Activated naive CD8-positive, alpha-beta T cell treated with anti-CD3 and anti-CD28 coated beads, Interleukin-2, amount 10 ng/mL, durations not matched to agents 7 days and 5 days (primary cell): ENCODE data around the gene BNC2. TPM values are rescaled to one million over a fixed set of nuclear protein-coding genes. Genes with fewer than 3 reads are reported as not detected.

Experiments used
- ATAC-seq: fragments of 150-1000 bp; cut with Tn5 transposase; one replicate; pipeline ENCODE4 v1.10.0; 2021; ENCODE audit warnings: low read depth, moderate library complexity
- POLR2A ChIA-PET: fragments of 350-600 bp; sonication (Branson Sonifier 250); formaldehyde crosslinking; loops from one replicate; lab custom pipeline; 2021; ENCODE audit warnings: antibody characterized with exemption; lab: Charles Lee
- DNase-seq: peaks from one replicate; pipeline ENCODE4 v3.0.0; 2021
- H3K27ac Mint-ChIP-seq: one replicate; pipeline ENCODE4 v1.8.0; 2022; ENCODE audit warnings: mild to moderate bottlenecking, mixed read lengths
- H3K27me3 Mint-ChIP-seq: one replicate; pipeline ENCODE4 v1.8.0; 2022; ENCODE audit warnings: mild to moderate bottlenecking, moderate library complexity, mixed read lengths
- H3K36me3 Mint-ChIP-seq: one replicate; pipeline ENCODE4 v1.8.0; 2021; ENCODE audit warnings: mild to moderate bottlenecking, mixed read lengths
- H3K4me1 Mint-ChIP-seq: one replicate; pipeline ENCODE4 v1.8.0; 2021; ENCODE audit warnings: mixed read lengths
- H3K4me3 Mint-ChIP-seq: one replicate; pipeline ENCODE4 v1.8.0; 2022; ENCODE audit warnings: mild to moderate bottlenecking, moderate library complexity, mixed read lengths
- H3K9me3 Mint-ChIP-seq: one replicate; pipeline ENCODE4 v1.8.0; 2021; ENCODE audit warnings: mixed read lengths
- total RNA-seq, 2 experiments: library from RNA; stranded (reverse); gene quantifications; one replicate each; pipeline ENCODE4 v1.2.3, GENCODE V29; 2021

Gene BNC2
- total RNA-seq, 2 experiments from 2014 or later: not detected

DNA sequence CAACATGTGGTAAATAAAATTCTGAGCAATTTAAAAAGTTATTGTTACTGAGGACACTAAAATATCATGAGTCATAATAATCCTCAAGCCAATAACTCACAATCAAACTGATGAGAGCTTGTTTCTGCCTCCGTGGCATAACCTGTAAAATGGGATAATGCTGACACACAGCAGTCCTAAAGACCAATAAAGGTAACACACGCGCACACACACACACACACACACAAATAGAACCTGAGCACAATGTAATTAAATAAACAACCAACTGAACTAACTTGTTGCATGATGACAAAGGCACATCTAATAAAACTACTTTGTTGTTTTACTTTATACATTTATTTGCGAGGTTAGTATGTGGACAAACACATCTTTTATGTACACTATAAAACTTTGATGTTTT is 358.2 kb downstream of the BNC2 start:
- no peaks in the 10 kb centered on the region for H3K27me3 Mint-ChIP-seq
- no peak overlapping the region for H3K4me3 Mint-ChIP-seq
- POLR2A ChIA-PET: no interaction called here
- H3K27ac Mint-ChIP-seq: no peak overlapping the region
- ATAC-seq: no peak
- H3K9me3 Mint-ChIP-seq: no peaks in the 10 kb centered on the region
- H3K4me1 Mint-ChIP-seq: no peaks in the 10 kb centered on the region
- no peaks in the 10 kb centered on the region for H3K36me3 Mint-ChIP-seq
- no peak for DNase-seq

- no peaks in the 10 kb centered on the region for H3K4me1 Mint-ChIP-seq
- no peak overlapping the region for H3K4me3 Mint-ChIP-seq
- no peaks in the 10 kb centered on the region for H3K9me3 Mint-ChIP-seq
- H3K27me3 Mint-ChIP-seq: no peaks in the 10 kb centered on the region
- H3K36me3 Mint-ChIP-seq: no peaks in the 10 kb centered on the region
- DNase-seq (no peak), ATAC-seq (no peak)
- POLR2A ChIA-PET: interaction anchor here (0.6 kb wide), 1 partner anchor 183 kb away, joined by 3 read pairs; no protein-coding TSS in a partner anchor
- no peak overlapping the region for H3K27ac Mint-ChIP-seq
Measured at GRCh38 chr9:16510482-16510881, 360.0 kb downstream of the BNC2 start.

GRCh38 chr9:16509997-16510396 is 360.5 kb downstream of the BNC2 start:
- no peaks in the 10 kb centered on the region for H3K36me3 Mint-ChIP-seq
- H3K9me3 Mint-ChIP-seq: no peaks in the 10 kb centered on the region
- no peak for DNase-seq
- H3K27ac Mint-ChIP-seq: no peak overlapping the region
- POLR2A ChIA-PET: no interaction called here
- ATAC-seq: no peak
- no peak overlapping the region for H3K4me3 Mint-ChIP-seq
- no peaks in the 10 kb centered on the region for H3K27me3 Mint-ChIP-seq
- H3K4me1 Mint-ChIP-seq: no peaks in the 10 kb centered on the region

DNA sequence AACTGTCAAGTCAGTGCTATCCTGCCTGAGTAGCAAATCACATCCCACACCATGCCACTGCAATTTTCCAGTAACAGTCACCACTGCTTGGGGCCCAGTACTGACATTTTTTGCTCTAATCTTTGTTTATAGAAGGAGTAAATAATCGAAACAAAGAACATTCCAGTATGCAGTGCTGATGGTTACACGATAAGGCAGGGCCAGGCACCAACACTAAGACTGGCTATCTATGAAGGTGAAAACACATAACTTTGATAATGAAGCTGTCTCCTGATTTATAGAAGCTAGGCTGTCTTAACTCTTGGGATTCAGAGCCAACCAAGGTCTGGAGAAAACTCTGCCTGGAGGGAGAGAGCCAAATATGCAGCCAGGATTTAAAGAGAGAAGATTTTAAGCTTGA is 365.3 kb downstream of the BNC2 start:
- Mint-ChIP-seq H3K9me3 (no peaks in the 10 kb centered on the region), H3K27me3 (no peaks in the 10 kb centered on the region), H3K4me1 (no peaks in the 10 kb centered on the region), H3K27ac (no peak overlapping the region), H3K36me3 (no peaks in the 10 kb centered on the region), H3K4me3 (no peak overlapping the region)
- POLR2A ChIA-PET: no interaction called here
- DNase-seq (no peak), ATAC-seq (no peak)

GRCh38 chr9:16501726-16502125 is 368.7 kb downstream of the BNC2 start:
- H3K27me3 Mint-ChIP-seq: no peaks in the 10 kb centered on the region
- no peak overlapping the region for H3K4me3 Mint-ChIP-seq
- no peaks in the 10 kb centered on the region for H3K4me1 Mint-ChIP-seq
- no peak overlapping the region for H3K27ac Mint-ChIP-seq
- H3K9me3 Mint-ChIP-seq: no peaks in the 10 kb centered on the region
- DNase-seq: no peak
- no peaks in the 10 kb centered on the region for H3K36me3 Mint-ChIP-seq
- no peak for ATAC-seq
- POLR2A ChIA-PET: no interaction called here

DNA sequence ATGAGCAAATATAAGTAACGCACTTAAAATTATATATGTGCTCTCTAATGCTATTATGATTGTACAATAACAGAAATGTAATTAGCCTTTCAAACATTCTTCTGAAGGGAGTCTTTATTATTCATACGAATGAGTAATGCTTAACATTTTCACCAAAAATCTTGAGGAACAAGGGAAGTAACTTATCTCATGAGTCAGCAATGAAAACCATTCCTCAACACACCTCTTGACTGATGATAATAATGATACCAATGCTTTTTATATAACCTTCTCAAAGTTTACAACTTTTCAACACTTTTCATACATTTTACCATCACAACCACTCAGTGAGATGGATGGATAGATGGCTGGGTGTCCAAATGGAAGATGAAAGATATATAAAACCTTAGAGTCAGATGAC is 369.3 kb downstream of the BNC2 start:
- Mint-ChIP-seq H3K4me1 (no peaks in the 10 kb centered on the region), H3K27me3 (no peaks in the 10 kb centered on the region), H3K4me3 (no peak overlapping the region), H3K36me3 (no peaks in the 10 kb centered on the region), H3K27ac (no peak overlapping the region), H3K9me3 (no peaks in the 10 kb centered on the region)
- ATAC-seq (no peak), DNase-seq (no peak)
- POLR2A ChIA-PET: no interaction called here

DNA sequence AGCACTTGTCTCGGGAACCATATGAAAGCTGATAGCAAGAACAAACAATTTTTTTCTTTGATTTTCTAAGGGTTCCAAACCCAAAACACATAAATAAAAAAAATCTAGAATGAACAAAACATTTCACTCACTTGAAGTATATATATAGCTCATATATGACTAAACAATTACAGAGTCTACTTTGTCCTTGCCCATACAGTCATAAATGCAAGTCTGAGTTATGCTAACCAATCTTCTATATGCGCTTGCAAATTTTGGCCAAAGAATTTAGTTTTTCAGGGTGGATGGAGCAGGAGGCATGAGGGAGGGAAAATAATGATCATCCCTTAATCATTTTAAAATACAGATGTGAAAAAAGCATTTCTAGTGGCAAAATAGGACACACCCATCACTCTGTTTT is 370.1 kb downstream of the BNC2 start:
- POLR2A ChIA-PET: no interaction called here
- no peak for ATAC-seq
- no peaks in the 10 kb centered on the region for H3K9me3 Mint-ChIP-seq

DNA sequence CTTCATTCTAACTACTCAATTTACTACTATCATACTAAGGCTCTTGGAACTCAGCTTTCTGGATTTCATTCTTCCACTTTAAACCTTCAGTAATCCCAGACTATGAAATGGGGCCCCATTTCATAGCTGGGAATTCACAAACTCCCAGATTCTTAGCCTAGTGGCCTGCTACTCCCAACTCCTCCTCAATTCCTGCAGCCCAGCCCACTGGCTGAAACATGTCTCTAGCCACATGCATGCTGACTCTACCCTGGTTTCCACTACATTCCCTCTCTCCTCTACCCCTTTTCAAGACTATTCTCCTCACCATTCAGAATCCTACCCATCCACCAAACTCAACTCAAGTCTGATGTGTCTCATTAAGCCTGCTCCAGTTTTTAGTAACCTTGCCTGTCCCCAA is 370.6 kb downstream of the BNC2 start:
- no peak overlapping the region for H3K27ac Mint-ChIP-seq
- H3K4me1 Mint-ChIP-seq: no peaks in the 10 kb centered on the region
- ATAC-seq (no peak), DNase-seq (no peak)
- H3K27me3 Mint-ChIP-seq: no peaks in the 10 kb centered on the region
- POLR2A ChIA-PET: no interaction called here
- H3K36me3 Mint-ChIP-seq: no peaks in the 10 kb centered on the region
- H3K9me3 Mint-ChIP-seq: no peaks in the 10 kb centered on the region
- H3K4me3 Mint-ChIP-seq: no peak overlapping the region

More for the DNA sequence above, 370.1 kb downstream of the BNC2 start:
- no peak overlapping the region for H3K4me3 Mint-ChIP-seq
- H3K27me3 Mint-ChIP-seq: no peaks in the 10 kb centered on the region
- no peak overlapping the region for H3K27ac Mint-ChIP-seq
- no peak for DNase-seq
- no peaks in the 10 kb centered on the region for H3K4me1 Mint-ChIP-seq
- H3K36me3 Mint-ChIP-seq: no peaks in the 10 kb centered on the region

GRCh38 chr9:16496908-16497307 is 373.6 kb downstream of the BNC2 start:
- no peak overlapping the region for H3K4me3 Mint-ChIP-seq
- ATAC-seq (no peak), DNase-seq (no peak)
- no peaks in the 10 kb centered on the region for H3K27me3 Mint-ChIP-seq
- H3K27ac Mint-ChIP-seq: no peak overlapping the region
- H3K9me3 Mint-ChIP-seq: no peaks in the 10 kb centered on the region
- no peaks in the 10 kb centered on the region for H3K36me3 Mint-ChIP-seq
- POLR2A ChIA-PET: no interaction called here
- H3K4me1 Mint-ChIP-seq: no peaks in the 10 kb centered on the region

DNA sequence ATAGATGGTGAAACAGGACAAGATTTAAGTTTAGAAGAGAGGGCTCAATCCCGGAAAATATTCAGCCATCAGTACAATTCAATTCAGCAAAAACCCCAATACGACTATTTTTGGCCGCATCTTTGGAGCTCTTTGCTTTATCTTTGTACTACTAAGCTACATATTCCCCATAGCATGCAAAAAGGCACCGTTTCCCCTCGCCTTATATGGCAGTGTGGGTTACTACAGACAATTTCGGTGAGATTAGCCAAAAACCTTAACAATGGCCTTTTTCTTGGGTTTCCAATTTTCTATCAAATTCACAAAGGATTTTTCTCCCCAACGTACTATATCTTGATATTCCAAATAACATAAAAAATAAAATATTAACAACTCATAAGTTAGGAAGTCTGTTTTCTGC is 382.6 kb downstream of the BNC2 start:
- DNase-seq (no peak), ATAC-seq (no peak)
- H3K27me3 Mint-ChIP-seq: no peaks in the 10 kb centered on the region
- no peak overlapping the region for H3K27ac Mint-ChIP-seq
- H3K36me3 Mint-ChIP-seq: no peaks in the 10 kb centered on the region
- no peak overlapping the region for H3K4me3 Mint-ChIP-seq
- POLR2A ChIA-PET: no interaction called here
- H3K4me1 Mint-ChIP-seq: no peaks in the 10 kb centered on the region
- no peaks in the 10 kb centered on the region for H3K9me3 Mint-ChIP-seq

DNA sequence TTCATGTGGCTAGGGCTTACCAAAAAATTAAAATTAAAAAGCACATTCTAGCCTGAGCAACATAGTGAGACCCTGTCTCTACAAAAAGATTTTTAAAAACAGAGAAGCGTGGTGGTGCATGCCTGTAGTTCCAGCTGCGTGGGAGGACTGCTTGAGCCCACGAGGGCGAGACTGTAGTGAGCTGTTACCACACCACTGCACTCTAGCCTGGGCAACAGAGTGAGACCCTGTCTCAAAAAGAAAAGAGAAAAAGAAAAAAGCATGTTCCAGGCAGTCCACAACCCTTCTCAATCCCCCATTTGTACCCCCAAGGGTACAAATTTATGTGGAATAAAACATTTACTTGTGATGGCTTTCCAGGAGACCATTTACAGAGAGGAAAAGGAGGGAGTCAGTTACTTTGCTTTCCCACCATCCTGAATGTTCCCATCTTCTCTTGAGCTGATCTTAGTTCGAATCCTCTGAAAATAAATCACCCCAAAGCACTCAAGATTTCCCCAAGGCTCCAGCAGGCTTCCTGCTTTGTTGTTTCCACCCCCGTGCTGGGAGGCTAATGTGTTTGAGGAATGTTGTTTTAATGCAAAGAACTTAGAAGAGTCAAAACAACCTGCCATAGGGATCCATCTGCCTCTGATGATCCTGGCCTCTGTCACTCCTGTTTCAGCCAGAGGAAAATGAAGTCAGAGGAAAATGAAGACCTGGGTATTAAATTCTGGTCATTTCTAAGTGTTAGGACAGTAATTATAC is 384.7 kb downstream of the BNC2 start:
- Mint-ChIP-seq H3K27ac (no peak overlapping the region), H3K36me3 (no peaks in the 10 kb centered on the region), H3K9me3 (no peaks in the 10 kb centered on the region), H3K4me3 (no peak overlapping the region), H3K27me3 (no peaks in the 10 kb centered on the region), H3K4me1 (no peaks in the 10 kb centered on the region)
- no peak for ATAC-seq
- POLR2A ChIA-PET: no interaction called here
- DNase-seq: no peak

DNA sequence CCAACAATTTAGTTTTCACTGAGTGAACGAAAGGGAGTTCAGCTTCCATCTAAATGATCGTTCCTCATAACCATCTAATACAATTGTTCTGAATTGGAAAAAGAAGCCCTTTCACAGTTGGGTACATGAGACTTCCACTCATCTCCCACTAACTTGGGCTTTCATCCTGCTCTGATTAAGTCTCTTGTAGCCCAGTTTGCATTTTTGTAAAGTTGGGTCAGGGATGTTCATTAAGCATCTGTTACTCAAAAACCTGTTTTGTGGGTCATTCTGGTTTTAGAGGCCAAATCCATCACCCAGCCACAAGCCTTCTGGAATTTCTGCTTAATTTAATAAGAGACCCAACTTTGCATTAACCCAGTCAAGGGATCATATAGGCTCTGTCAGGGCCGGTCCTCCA is 385.3 kb downstream of the BNC2 start:
- H3K36me3 Mint-ChIP-seq: no peaks in the 10 kb centered on the region

DNA sequence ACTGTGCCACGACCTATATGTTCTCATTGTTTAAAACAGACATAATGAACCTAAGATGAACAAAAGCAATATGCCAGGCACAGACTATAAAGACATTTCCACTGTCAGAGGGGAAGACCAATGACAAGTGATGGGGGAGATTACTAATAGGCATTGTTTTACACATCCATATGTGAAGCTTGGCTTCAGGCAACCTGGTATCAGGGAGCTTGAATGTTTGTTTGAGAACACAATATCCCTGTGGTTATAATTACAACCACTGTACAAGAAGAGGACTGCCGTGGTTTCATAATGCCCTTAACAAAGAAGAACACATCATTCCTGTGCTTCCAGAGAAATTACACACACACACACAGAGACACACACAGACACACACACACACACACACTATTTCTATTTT is 385.7 kb downstream of the BNC2 start:
- H3K27ac Mint-ChIP-seq: no peak overlapping the region
- no peaks in the 10 kb centered on the region for H3K27me3 Mint-ChIP-seq
- no peaks in the 10 kb centered on the region for H3K9me3 Mint-ChIP-seq
- no peak overlapping the region for H3K4me3 Mint-ChIP-seq
- no peaks in the 10 kb centered on the region for H3K36me3 Mint-ChIP-seq
- no peaks in the 10 kb centered on the region for H3K4me1 Mint-ChIP-seq
- ATAC-seq (no peak), DNase-seq (no peak)
- POLR2A ChIA-PET: no interaction called here

More for the DNA sequence above, 385.3 kb downstream of the BNC2 start:
- H3K27me3 Mint-ChIP-seq: no peaks in the 10 kb centered on the region
- ATAC-seq (no peak), DNase-seq (no peak)
- no peaks in the 10 kb centered on the region for H3K9me3 Mint-ChIP-seq
- H3K27ac Mint-ChIP-seq: no peak overlapping the region
- no peaks in the 10 kb centered on the region for H3K4me1 Mint-ChIP-seq
- POLR2A ChIA-PET: no interaction called here
- no peak overlapping the region for H3K4me3 Mint-ChIP-seq

DNA sequence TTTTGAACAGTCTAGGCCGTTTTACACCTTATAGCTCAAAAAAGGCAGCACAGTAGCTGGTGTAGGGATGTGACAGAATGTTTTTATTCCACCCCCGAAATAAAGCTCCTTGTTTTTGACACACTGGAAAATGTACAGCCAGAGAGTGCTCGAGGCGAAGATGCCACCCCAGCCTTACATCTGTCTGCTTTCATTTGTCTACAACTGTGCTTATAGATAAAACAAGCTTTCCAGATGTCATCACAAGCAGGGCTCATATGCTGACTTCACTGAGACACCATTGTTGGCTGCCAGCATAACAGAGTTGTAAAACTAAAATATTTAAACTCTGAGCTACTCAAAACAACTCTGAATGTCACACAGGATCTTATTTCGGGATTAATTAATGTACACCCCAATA is 386.3 kb downstream of the BNC2 start:
- POLR2A ChIA-PET: no interaction called here
- Mint-ChIP-seq H3K4me3 (no peak overlapping the region), H3K27me3 (no peaks in the 10 kb centered on the region), H3K9me3 (no peaks in the 10 kb centered on the region), H3K36me3 (no peaks in the 10 kb centered on the region), H3K27ac (no peak overlapping the region), H3K4me1 (no peaks in the 10 kb centered on the region)
- DNase-seq (no peak), ATAC-seq (no peak)
